Astrocyte of the cerebellum (primary cell): Measurements from ENCODE around the gene VPS9D1.
"Not testable (repeated sequence)": the region's sequence is repeated elsewhere in the genome, so short reads cannot be mapped to it uniquely, and the experiment has no call there.

Experiments
- DNase-seq: peaks from one replicate; pipeline ENCODE4 v3.0.0-alpha.2; 2011; ENCODE audit warnings: low read depth
- H3K4me3 ChIP-seq: 2 replicates; pipeline ENCODE4 v1.5.1; 2011; ENCODE audit warnings: mild to moderate bottlenecking, low read depth, low read length, moderate library complexity
- CTCF ChIP-seq: IDR thresholded peaks from 2 replicates; pipeline ENCODE4 v1.5.1; 2012; ENCODE audit warnings: low read length, low read depth, moderate library complexity, mild to moderate bottlenecking; ENCODE audit errors: missing control alignments
- in situ Hi-C: cut with HindIII; loops from 2 replicates; pipeline ENCODE4 v1.10.0; 2017; ENCODE audit warnings: low sequenced_read_pairs

VPS9D1 gene

DNA sequence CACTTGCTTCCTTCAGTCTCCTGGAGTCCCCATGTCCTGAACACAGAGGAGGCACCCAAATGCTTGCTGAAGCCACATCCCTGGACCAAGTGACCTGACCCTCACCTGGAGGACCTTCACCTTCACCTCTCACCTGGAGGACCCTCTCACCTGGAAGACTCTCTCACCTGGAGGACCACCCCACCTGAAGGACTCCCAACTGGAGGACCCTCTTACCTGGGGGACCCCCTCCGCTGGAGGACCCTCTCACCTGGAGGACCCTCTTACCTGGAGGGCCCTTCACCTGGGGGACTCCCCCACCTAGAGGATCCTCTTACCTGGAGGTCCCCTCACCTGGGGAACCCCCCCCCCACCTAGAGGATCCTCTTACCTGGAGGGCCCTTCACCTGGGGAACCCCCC, 34.8 kb downstream of the VPS9D1 start:
- DNase-seq = no peak
- no peak for TF ChIP-seq CTCF
- in situ Hi-C loops = loop anchor here (5.0 to 25.0 kb wide), 2 partner anchors 124 to 399 kb away; partner anchors contain the start of gene RPL13
- H3K4me3 ChIP-seq = peak overlapping the region; percentile 80

GRCh38 chr16:89678258-89678657, 42.4 kb downstream of the VPS9D1 start:
- TF ChIP-seq CTCF = no peak
- no peak overlapping the region for H3K4me3 ChIP-seq
- no peak for DNase-seq
- in situ Hi-C loops = loop anchor here (25.0 kb wide), 1 partner anchor 391 kb away; no protein-coding TSS in a partner anchor

GRCh38 chr16:89672177-89672941, 48.3 kb downstream of the VPS9D1 start:
- in situ Hi-C loops = no loop called here
- TF ChIP-seq CTCF = no peak
- no peak overlapping the region for H3K4me3 ChIP-seq
- no peak for DNase-seq

GRCh38 chr16:89671565-89671964, 49.1 kb downstream of the VPS9D1 start:
- DNase-seq, H3K4me3 ChIP-seq, in situ Hi-C loops: not testable (repeated sequence)

- H3K4me3 ChIP-seq = no peak overlapping the region
- TF ChIP-seq CTCF = no peak
- in situ Hi-C loops = no loop called here
- DNase-seq = no peak
These were observed 49.9 kb downstream of the VPS9D1 start for GRCh38 chr16:89670496-89671431.

DNA sequence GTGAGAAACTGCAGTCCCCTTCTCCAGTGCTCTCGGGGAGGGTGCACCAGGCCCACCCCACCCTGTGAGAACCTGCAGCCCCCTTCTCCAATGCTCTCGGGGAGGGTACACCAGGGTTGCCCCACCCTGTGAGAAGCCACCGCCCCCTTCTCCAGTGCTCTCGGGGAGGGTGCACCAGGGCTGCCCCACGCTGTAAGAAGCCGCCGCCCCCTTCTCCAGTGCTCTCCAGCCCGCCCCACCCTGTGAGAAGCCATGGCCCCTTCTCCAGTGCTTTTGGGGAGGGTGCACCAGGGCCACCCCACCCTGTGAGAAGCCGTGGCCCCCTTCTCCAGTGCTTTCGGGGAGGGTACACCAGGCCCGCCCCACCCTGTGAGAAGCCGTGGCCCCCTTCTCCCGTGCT, 50.9 kb downstream of the VPS9D1 start:
- no peak for TF ChIP-seq CTCF
- in situ Hi-C loops = no loop called here
- no peak overlapping the region for H3K4me3 ChIP-seq
- DNase-seq = no peak
